K562 (cell line): ENCODE results near the gene SLC26A8. TPM values are rescaled to one million over a fixed set of nuclear protein-coding genes. Genes with fewer than 3 reads are reported as not detected.

Experiments
- CREM ChIP-seq: IDR thresholded peaks from 2 replicates; pipeline ENCODE4 v1.6.1; 2014; ENCODE audit warnings: antibody characterized with exemption, low read depth
- CTBP1 ChIP-seq: fragments of 450-650 bp; IDR thresholded peaks from 2 replicates; pipeline ENCODE4 v1.6.1; 2016; ENCODE audit warnings: borderline replicate concordance
- DPF2 ChIP-seq: fragments of 450-650 bp; IDR thresholded peaks from 2 replicates; pipeline ENCODE4 v1.6.1; 2016
- ETS2 ChIP-seq: IDR thresholded peaks from 2 replicates; pipeline ENCODE4 v1.6.1; 2016; ENCODE audit warnings: borderline replicate concordance, missing genetic modification characterization, mild to moderate bottlenecking, moderate library complexity, missing compliant biosample characterization; ENCODE audit not compliant: poor library complexity, severe bottlenecking
- FOSL1 ChIP-seq: fragments of 200-800 bp; sonication (Bioruptor generic); conservative IDR thresholded peaks from 2 replicates; pipeline ENCODE4 v1.6.1; 2016; ENCODE audit warnings: missing genetic modification characterization, missing compliant biosample characterization
- MAFK ChIP-seq: IDR thresholded peaks from 2 replicates; pipeline ENCODE4 v1.6.1; 2011; ENCODE audit warnings: low read length, improper control_type of control experiment
- MTF1 ChIP-seq: fragments of 250-450 bp; sonication (Bioruptor Pico); IDR thresholded peaks from 2 replicates; pipeline ENCODE4 v1.9.0; 2021; ENCODE audit warnings: moderate library complexity, mild to moderate bottlenecking, inconsistent platforms, borderline replicate concordance
- MYNN ChIP-seq, 2 experiments: sonication (generic); formaldehyde crosslinking in 1 of 2; IDR thresholded peaks; 2 replicates each; pipeline versions ENCODE4 v1.5.0 to v1.6.1; 2016 to 2020; ENCODE audit warnings: antibody characterized with exemption in 1 of 2, missing genetic modification reagents in 1 of 2
- NBN ChIP-seq: fragments of 450-650 bp; IDR thresholded peaks from 2 replicates; pipeline ENCODE4 v1.6.1; 2016; ENCODE audit warnings: low read depth, mild to moderate bottlenecking
- NFATC3 ChIP-seq: fragments of 450-650 bp; IDR thresholded peaks from 2 replicates; pipeline ENCODE4 v1.6.1; 2017; ENCODE audit warnings: mild to moderate bottlenecking
- PHB2 ChIP-seq: fragments of 450-650 bp; IDR thresholded peaks from 2 replicates; pipeline ENCODE4 v1.6.1; 2017; ENCODE audit warnings: low read depth
- PML ChIP-seq: IDR thresholded peaks from 2 replicates; pipeline ENCODE4 v1.6.1; 2012; ENCODE audit warnings: low read length, inconsistent platforms
- POLR2B ChIP-seq: fragments of 450-650 bp; IDR thresholded peaks from 2 replicates; pipeline ENCODE4 v1.6.1; 2018; ENCODE audit warnings: low read depth; ENCODE audit not compliant: partially characterized antibody
- PURB ChIP-seq: sonication (generic); formaldehyde crosslinking; IDR thresholded peaks from 2 replicates; pipeline ENCODE4 v1.9.0; 2021; ENCODE audit warnings: low read depth, mild to moderate bottlenecking, missing genetic modification reagents
- RBM14 ChIP-seq: fragments of 200-400 bp; formaldehyde crosslinking; IDR thresholded peaks from 2 replicates; pipeline ENCODE4 v1.6.1; 2018; ENCODE audit warnings: low read depth, mild to moderate bottlenecking, low read length, moderate library complexity, borderline replicate concordance; ENCODE audit not compliant: insufficient read depth
- SMARCA5 ChIP-seq: fragments of 450-650 bp; IDR thresholded peaks from 2 replicates; pipeline ENCODE4 v1.6.1; 2016
- SP2 ChIP-seq: IDR thresholded peaks from 2 replicates; pipeline ENCODE4 v1.6.1; 2011; ENCODE audit warnings: mild to moderate bottlenecking, low read depth, low read length, moderate library complexity; ENCODE audit not compliant: poor library complexity, severe bottlenecking; ENCODE audit errors: extremely low read depth
- TAF1 ChIP-seq: IDR thresholded peaks from 2 replicates; pipeline ENCODE4 v1.6.1; 2011; ENCODE audit warnings: mild to moderate bottlenecking, low read length, moderate library complexity; ENCODE audit not compliant: insufficient read depth, control insufficient read depth, severe bottlenecking; ENCODE audit errors: extremely low read depth
- ZBTB7A ChIP-seq: IDR thresholded peaks from 2 replicates; pipeline ENCODE4 v1.6.1; 2011; ENCODE audit warnings: low read depth, mild to moderate bottlenecking, low read length, moderate library complexity, borderline replicate concordance; ENCODE audit not compliant: control insufficient read depth
- ZNF175 ChIP-seq: fragments of 200-800 bp; sonication (Bioruptor generic); IDR thresholded peaks from 2 replicates; pipeline ENCODE4 v1.6.1; 2016; ENCODE audit warnings: low read depth, mild to moderate bottlenecking, missing genetic modification characterization, missing compliant biosample characterization
- ZNF23 ChIP-seq: fragments of 250-450 bp; sonication (Bioruptor Pico); IDR thresholded peaks from 2 replicates; pipeline ENCODE4 v1.4.0; 2020; ENCODE audit warnings: mild to moderate bottlenecking
- ZNF282 ChIP-seq: sonication (generic); formaldehyde crosslinking; IDR thresholded peaks from 2 replicates; pipeline ENCODE4 v1.8.1; 2023; ENCODE audit warnings: missing genetic modification reagents
- ZNF696 ChIP-seq: fragments of 250-450 bp; sonication (Bioruptor Pico); conservative IDR thresholded peaks from 2 replicates; pipeline ENCODE4 v1.4.0; 2020; ENCODE audit warnings: mild to moderate bottlenecking, moderate library complexity
- ZNF699 ChIP-seq: fragments of 250-450 bp; sonication (Bioruptor Pico); IDR thresholded peaks from 2 replicates; pipeline ENCODE4 v1.8.0; 2021; ENCODE audit warnings: mild to moderate bottlenecking, moderate library complexity; ENCODE audit not compliant: insufficient replicate concordance
- ZNF77 ChIP-seq: fragments of 250-450 bp; sonication (Bioruptor Pico); IDR thresholded peaks from 2 replicates; pipeline ENCODE4 v1.5.0; 2020
- polyA plus RNA-seq, 8 experiments: library from polyadenylated mRNA; depleted of rRNA in 4 of 8; stranded (reverse) in 5 of 8; unstranded in 3 of 8; fragments of >200 nt; fragmentation: Nextera tagmentation in 2 of 8; fragmentation: Illumina TruSeq in 1 of 8; extraction: Ambion mirVana in 2 of 8; extraction: Trizol in 1 of 8; gene quantifications; 2 replicates each; pipeline versions ENCODE4 v1.2.1 to v1.2.3, GENCODE V29; 2011 to 2014; ENCODE audit warnings: inconsistent platforms in 1 of 8, missing spikeins in 1 of 8
- total RNA-seq, 7 experiments: library from RNA; depleted of rRNA in 6 of 7; stranded (reverse); fragments of >200 nt in 6 of 7; fragmentation: Illumina TruSeq in 2 of 7; extraction: Trizol in 2 of 7; gene quantifications; 2 replicates each; pipeline versions ENCODE4 v1.2.1 to v1.2.3, GENCODE V29; 2011 to 2021; ENCODE audit warnings: low replicate concordance in 1 of 7
- TF ChIP-seq, protein P1 (sequence below): fragments of 450-650 bp; IDR thresholded peaks from 2 replicates; pipeline ENCODE4 v1.7.1; 2018; ENCODE audit warnings: mild to moderate bottlenecking, low read depth; ENCODE audit not compliant: partially characterized antibody
- TF ChIP-seq, protein P2 (sequence below): sonication (generic); formaldehyde crosslinking; IDR thresholded peaks from 2 replicates; pipeline ENCODE4 v1.8.0; 2023; ENCODE audit warnings: mild to moderate bottlenecking, missing genetic modification reagents

SLC26A8 gene
- total and polyA plus RNA-seq, 9 of the 15 experiments (the other 6 are each of a cell fraction or from before 2014, with no cell fraction given): not detected

DNA sequence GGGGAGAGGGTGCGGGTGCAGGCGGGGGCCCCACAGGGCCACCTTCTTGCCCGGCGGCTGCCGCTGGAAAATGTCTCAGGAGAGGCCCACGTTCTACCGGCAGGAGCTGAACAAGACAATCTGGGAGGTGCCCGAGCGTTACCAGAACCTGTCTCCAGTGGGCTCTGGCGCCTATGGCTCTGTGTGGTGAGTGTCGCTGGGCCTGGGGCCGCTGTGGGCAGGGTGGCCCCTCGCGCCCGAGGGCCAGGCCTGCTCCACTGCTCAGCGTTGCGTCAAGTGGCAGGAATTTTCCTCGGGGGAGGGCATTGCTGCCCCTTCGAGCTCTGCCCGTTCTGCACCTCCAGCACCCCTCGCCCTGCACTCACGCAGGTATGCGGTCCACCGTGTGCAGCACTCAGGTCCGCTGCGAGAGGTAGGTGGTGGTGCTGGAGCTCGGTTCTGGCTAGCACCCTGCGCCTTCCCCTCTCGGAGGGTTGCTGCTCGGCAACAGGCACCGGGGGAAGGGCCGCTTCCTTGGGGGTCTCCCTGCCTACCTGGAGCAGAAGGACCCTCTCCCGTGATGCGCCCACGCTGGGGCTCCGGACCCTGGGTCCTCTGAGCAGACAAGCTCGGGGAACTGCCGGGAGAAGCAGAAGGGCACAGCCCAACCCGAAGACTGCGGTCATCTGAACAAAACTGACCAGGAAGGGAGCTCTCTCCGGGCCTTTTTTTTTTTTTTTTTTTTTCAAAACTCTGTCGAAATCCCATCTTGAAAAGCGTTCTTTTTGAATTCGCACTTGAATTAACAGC lies 3.8 kb upstream of the SLC26A8 start (continued):
- TF ChIP-seq ZNF23 (CRISPR knock-in tag): no peak
- no peak for TF ChIP-seq PML
- peak; percentile 69; the same call in 1 of the 2 replicates for TF ChIP-seq ZNF282 (CRISPR knock-in tag)
- no peak for TF ChIP-seq ZNF77 (CRISPR knock-in tag)
- TF ChIP-seq NFATC3: no peak
- TF ChIP-seq ZNF696: no peak
- no peak for TF ChIP-seq PHB2
- peak; percentile 53 for TF ChIP-seq ETS2 (tag)
- TF ChIP-seq PURB (CRISPR knock-in tag): no peak
- TF ChIP-seq POLR2B: no peak
- no peak for TF ChIP-seq SMARCA5
- TF ChIP-seq MAFK: no peak
- no peak for TF ChIP-seq TAF1
- no peak for TF ChIP-seq ZBTB7A
- TF ChIP-seq DPF2: no peak
- no peak for TF ChIP-seq NBN
- TF ChIP-seq FOSL1 (tag): no peak
- TF ChIP-seq, protein P1, sequence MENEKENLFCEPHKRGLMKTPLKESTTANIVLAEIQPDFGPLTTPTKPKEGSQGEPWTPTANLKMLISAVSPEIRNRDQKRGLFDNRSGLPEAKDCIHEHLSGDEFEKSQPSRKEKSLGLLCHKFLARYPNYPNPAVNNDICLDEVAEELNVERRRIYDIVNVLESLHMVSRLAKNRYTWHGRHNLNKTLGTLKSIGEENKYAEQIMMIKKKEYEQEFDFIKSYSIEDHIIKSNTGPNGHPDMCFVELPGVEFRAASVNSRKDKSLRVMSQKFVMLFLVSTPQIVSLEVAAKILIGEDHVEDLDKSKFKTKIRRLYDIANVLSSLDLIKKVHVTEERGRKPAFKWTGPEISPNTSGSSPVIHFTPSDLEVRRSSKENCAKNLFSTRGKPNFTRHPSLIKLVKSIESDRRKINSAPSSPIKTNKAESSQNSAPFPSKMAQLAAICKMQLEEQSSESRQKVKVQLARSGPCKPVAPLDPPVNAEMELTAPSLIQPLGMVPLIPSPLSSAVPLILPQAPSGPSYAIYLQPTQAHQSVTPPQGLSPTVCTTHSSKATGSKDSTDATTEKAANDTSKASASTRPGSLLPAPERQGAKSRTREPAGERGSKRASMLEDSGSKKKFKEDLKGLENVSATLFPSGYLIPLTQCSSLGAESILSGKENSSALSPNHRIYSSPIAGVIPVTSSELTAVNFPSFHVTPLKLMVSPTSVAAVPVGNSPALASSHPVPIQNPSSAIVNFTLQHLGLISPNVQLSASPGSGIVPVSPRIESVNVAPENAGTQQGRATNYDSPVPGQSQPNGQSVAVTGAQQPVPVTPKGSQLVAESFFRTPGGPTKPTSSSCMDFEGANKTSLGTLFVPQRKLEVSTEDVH: no peak
- no peak; the same call in 1 of the 2 replicates for TF ChIP-seq CREM
- 0 out of 2 replicates have a peak, but pooled peaks have one; percentile 20 for TF ChIP-seq CTBP1
- no peak for TF ChIP-seq MYNN (IDR thresholded peaks at IDR 0.05)
- no peak for TF ChIP-seq MYNN (CRISPR knock-in tag; IDR thresholded peaks at IDR 0.05)
- TF ChIP-seq ZNF175: no peak
- TF ChIP-seq MTF1 (CRISPR knock-in tag): no peak
- TF ChIP-seq SP2: no peak
- TF ChIP-seq, protein P2, sequence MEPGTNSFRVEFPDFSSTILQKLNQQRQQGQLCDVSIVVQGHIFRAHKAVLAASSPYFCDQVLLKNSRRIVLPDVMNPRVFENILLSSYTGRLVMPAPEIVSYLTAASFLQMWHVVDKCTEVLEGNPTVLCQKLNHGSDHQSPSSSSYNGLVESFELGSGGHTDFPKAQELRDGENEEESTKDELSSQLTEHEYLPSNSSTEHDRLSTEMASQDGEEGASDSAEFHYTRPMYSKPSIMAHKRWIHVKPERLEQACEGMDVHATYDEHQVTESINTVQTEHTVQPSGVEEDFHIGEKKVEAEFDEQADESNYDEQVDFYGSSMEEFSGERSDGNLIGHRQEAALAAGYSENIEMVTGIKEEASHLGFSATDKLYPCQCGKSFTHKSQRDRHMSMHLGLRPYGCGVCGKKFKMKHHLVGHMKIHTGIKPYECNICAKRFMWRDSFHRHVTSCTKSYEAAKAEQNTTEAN (CRISPR knock-in tag): no peak
- TF ChIP-seq RBM14: 0 out of 2 replicates have a peak, but pooled peaks have one; percentile 32
- no peak for TF ChIP-seq ZNF699 (CRISPR knock-in tag)
